ENCODE measurements around the gene LPAR1.

The LPAR1 gene

GRCh38 chr9:110960288-110960687, 78.0 kb downstream of the LPAR1 start:
- in situ Hi-C loops (cut with MboI; ENCODE audit: low sequenced_read_pairs): no loop called here

- in situ Hi-C loops (cut with MboI; ENCODE audit: low sequenced_read_pairs): no loop called here
Observed at GRCh38 chr9:110958847-110959246, 79.4 kb downstream of the LPAR1 start.

GRCh38 chr9:110954822-110955291, 83.4 kb downstream of the LPAR1 start:
- in situ Hi-C loops (cut with MboI; ENCODE audit: low sequenced_read_pairs): no loop called here

GRCh38 chr9:110952540-110952859, 85.8 kb downstream of the LPAR1 start:
- in situ Hi-C loops (cut with MboI; ENCODE audit: low sequenced_read_pairs): no loop called here

GRCh38 chr9:110951805-110952539, 86.3 kb downstream of the LPAR1 start:
- in situ Hi-C loops (cut with MboI; ENCODE audit: low sequenced_read_pairs): no loop called here

- in situ Hi-C loops (cut with MboI; ENCODE audit: low sequenced_read_pairs): no loop called here
Observed at GRCh38 chr9:110950041-110950645, 88.1 kb downstream of the LPAR1 start.

GRCh38 chr9:110949081-110949480, 89.2 kb downstream of the LPAR1 start:
- in situ Hi-C loops (cut with MboI; ENCODE audit: low sequenced_read_pairs): no loop called here

- in situ Hi-C loops (cut with MboI; ENCODE audit: low sequenced_read_pairs): no loop called here
Observed at GRCh38 chr9:110947491-110948044, 90.7 kb downstream of the LPAR1 start.

GRCh38 chr9:110942522-110942921, 95.7 kb downstream of the LPAR1 start:
- in situ Hi-C loops (cut with MboI; ENCODE audit: low sequenced_read_pairs): no loop called here

GRCh38 chr9:110940951-110941557, 97.2 kb downstream of the LPAR1 start:
- in situ Hi-C loops (cut with MboI; ENCODE audit: low sequenced_read_pairs): no loop called here

- in situ Hi-C loops (cut with MboI; ENCODE audit: low sequenced_read_pairs): no loop called here
Observed at GRCh38 chr9:110939573-110939972, 98.7 kb downstream of the LPAR1 start.

- in situ Hi-C loops (cut with MboI; ENCODE audit: low sequenced_read_pairs): no loop called here
Observed at GRCh38 chr9:110939047-110939446, 99.2 kb downstream of the LPAR1 start.

- in situ Hi-C loops (cut with MboI; ENCODE audit: low sequenced_read_pairs): no loop called here
Observed at GRCh38 chr9:110938242-110938641, 100.0 kb downstream of the LPAR1 start.

- in situ Hi-C loops (cut with MboI; ENCODE audit: low sequenced_read_pairs): no loop called here
Observed at GRCh38 chr9:110936719-110937452, 101.4 kb downstream of the LPAR1 start.

- in situ Hi-C loops (cut with MboI; ENCODE audit: low sequenced_read_pairs): no loop called here
Observed at GRCh38 chr9:110936237-110936636, 102.0 kb downstream of the LPAR1 start.

- in situ Hi-C loops (cut with MboI; ENCODE audit: low sequenced_read_pairs): no loop called here
Observed at GRCh38 chr9:110935829-110936228, 102.4 kb downstream of the LPAR1 start.

GRCh38 chr9:110933350-110934001, 104.8 kb downstream of the LPAR1 start:
- in situ Hi-C loops (cut with MboI; ENCODE audit: low sequenced_read_pairs): no loop called here

- in situ Hi-C loops (cut with MboI; ENCODE audit: low sequenced_read_pairs): no loop called here
Observed at GRCh38 chr9:110932863-110933262, 105.4 kb downstream of the LPAR1 start.

- in situ Hi-C loops (cut with MboI; ENCODE audit: low sequenced_read_pairs): no loop called here
Observed at GRCh38 chr9:110928599-110928998, 109.7 kb downstream of the LPAR1 start.

GRCh38 chr9:110926828-110927487, 111.3 kb downstream of the LPAR1 start:
- in situ Hi-C loops (cut with MboI; ENCODE audit: low sequenced_read_pairs): no loop called here
